ENCODE data around the gene MLLT10. TPM values are rescaled to one million over a fixed set of nuclear protein-coding genes. Genes with fewer than 3 reads are reported as not detected.

MLLT10 gene
- total and polyA plus RNA-seq, 2 experiments from 2014 or later = 16.8 to 34.9 TPM

DNA sequence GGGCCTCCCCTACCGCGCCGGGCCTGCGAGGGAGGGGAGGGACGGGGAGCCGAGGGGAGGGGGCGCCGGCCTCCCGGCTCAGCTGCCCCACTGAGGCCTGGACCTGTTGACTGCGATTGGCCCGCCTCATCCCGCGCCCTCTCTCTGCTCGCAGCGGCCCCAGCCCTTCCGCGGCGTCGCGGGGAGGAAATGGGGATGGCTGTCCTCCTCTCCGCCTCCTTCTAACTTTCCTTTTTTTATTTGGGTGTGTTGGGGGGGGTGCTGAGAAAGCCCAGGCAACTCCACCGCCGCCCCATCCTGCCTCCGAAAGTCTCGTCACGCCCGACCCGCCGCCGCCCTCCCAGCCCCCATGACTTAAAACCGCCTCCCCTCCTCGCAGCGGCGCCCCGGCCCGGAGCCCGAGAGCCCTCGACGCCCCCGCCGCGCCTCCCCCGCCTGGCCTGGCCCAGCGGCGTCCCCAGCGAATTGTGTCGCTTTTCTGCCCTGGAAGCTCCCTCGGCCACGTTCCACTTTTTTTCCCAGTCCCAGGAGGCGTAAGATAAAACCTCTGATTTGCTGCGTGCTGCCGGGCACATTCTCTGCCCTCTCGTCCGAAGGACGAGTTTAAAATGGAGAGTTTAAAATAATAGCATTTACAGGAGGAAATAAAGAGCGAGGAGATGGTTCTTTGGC lies 7.7 kb upstream of the MLLT10 start:
- TF ChIP-seq EZH2 (IDR thresholded peaks at IDR 0.05; ENCODE audit: borderline replicate concordance) (peak; percentile 3), EZH2phosphoT487 (IDR thresholded peaks at IDR 0.05; ENCODE audit: low read depth, severe bottlenecking, unreplicated experiment) (no peak)
- Histone ChIP-seq H3K79me2 (peaks cover 33% of the 10 kb centered on the region), H3K4me2 (peak overlapping the region; percentile 87), H4K20me1 (ENCODE audit: insufficient read depth, poor library complexity, severe bottlenecking) (no peaks in the 10 kb centered on the region), H3K4me1 (ENCODE audit: insufficient read depth) (peaks cover 10% of the 10 kb centered on the region), H2AFZ (peak overlapping the region; percentile 50), H3K36me3 (replicated peaks; ENCODE audit: insufficient read depth, low read depth) (no peaks in the 10 kb centered on the region), H3K9me2 (replicated peaks; ENCODE audit: insufficient read depth) (no peaks in the 10 kb centered on the region), H3K9me3 (ENCODE audit: low read depth) (no peaks in the 10 kb centered on the region), H3K4me3 (peak overlapping the region; percentile 41), H3K27me3 (no peaks in the 10 kb centered on the region), H3K27ac (peak overlapping the region; percentile 95)
- DNase-seq (ENCODE audit: low spot score) = no peak
- 1% methylated on average over 14 of the region's 56 CpGs for WGBS (ENCODE audit: low lambda C conversion rate, missing lambda C conversion rate)

DNA sequence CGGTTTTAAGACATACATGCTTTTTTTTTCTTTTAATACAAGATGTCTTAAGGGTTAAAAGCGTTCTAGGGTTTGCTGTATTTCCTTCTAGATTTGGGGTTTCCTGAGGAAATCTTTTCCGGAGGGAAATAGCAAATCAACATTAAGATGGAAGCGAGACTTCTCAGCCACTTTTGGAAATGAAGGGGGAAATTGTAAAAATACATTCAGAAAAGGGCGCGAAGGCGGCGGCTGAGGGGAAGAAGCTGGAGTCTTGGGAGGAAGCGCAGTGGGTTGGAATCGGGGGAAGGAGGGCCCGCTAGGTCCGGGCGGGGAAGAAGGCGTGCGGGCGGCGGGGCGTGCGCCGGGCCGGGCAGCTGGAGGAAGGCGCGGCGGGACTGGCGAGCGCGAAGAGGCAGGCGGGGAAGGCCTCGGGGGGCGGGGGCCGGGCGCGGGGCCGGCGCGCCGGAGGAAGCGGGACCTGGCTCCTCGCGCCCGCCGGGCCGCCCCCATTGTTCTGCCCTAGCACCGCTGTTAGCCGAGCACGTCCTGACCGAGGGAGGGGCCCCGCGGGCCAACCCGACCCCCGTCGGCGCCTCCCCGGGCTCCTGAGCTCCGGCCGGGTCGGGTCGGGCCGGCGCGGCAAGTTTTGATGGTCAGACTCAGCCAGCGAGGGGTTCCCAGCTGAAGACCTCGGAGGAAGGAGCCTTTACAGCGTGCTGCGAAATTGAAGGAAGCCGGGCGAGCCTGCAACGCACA lies 7.0 kb upstream of the MLLT10 start:
- H3K4me3 ChIP-seq = peak overlapping the region; percentile 41
- WGBS (ENCODE audit: low lambda C conversion rate, missing lambda C conversion rate) = 2% methylated on average over 32 of the region's 68 CpGs

GRCh38 chr10:21527598-21528235 lies 6.3 kb upstream of the MLLT10 start:
- Histone ChIP-seq H3K9me3 (ENCODE audit: low read depth) (no peaks in the 10 kb centered on the region), H3K79me2 (peaks cover 28% of the 10 kb centered on the region), H3K4me2 (peak overlapping the region; percentile 87), H3K27me3 (no peaks in the 10 kb centered on the region), H3K4me1 (ENCODE audit: insufficient read depth) (peaks cover 10% of the 10 kb centered on the region), H3K36me3 (replicated peaks; ENCODE audit: insufficient read depth, low read depth) (no peaks in the 10 kb centered on the region), H3K9me2 (replicated peaks; ENCODE audit: insufficient read depth) (no peaks in the 10 kb centered on the region), H4K20me1 (ENCODE audit: insufficient read depth, poor library complexity, severe bottlenecking) (no peaks in the 10 kb centered on the region), H3K27ac (peak overlapping the region; percentile 95), H3K4me3 (peak overlapping the region; percentile 41), H2AFZ (peak overlapping the region; percentile 31)
- peak; percentile 41 for DNase-seq (ENCODE audit: low spot score)
- WGBS (ENCODE audit: low lambda C conversion rate, missing lambda C conversion rate) = 15% methylated on average over 18 of the region's 18 CpGs
- no peak for TF ChIP-seq EZH2 (IDR thresholded peaks at IDR 0.05; ENCODE audit: borderline replicate concordance)
- TF ChIP-seq CTCF (IDR thresholded peaks at IDR 0.05; ENCODE audit: poor library complexity) = no peak
- TF ChIP-seq EZH2phosphoT487 (IDR thresholded peaks at IDR 0.05; ENCODE audit: low read depth, severe bottlenecking, unreplicated experiment) = peak; percentile 71

More for the DNA sequence above, 7.0 kb upstream of the MLLT10 start:
- Histone ChIP-seq H4K20me1 (ENCODE audit: insufficient read depth, poor library complexity, severe bottlenecking) (no peaks in the 10 kb centered on the region), H3K9me3 (ENCODE audit: low read depth) (no peaks in the 10 kb centered on the region), H3K27ac (peak overlapping the region; percentile 95), H3K27me3 (no peaks in the 10 kb centered on the region), H3K4me1 (ENCODE audit: insufficient read depth) (peaks cover 10% of the 10 kb centered on the region), H3K4me2 (peak overlapping the region; percentile 87), H3K36me3 (replicated peaks; ENCODE audit: insufficient read depth, low read depth) (no peaks in the 10 kb centered on the region), H2AFZ (peak overlapping the region; percentile 50), H3K79me2 (peaks cover 27% of the 10 kb centered on the region), H3K9me2 (replicated peaks; ENCODE audit: insufficient read depth) (no peaks in the 10 kb centered on the region)
- no peak for TF ChIP-seq CTCF (IDR thresholded peaks at IDR 0.05; ENCODE audit: poor library complexity)
- no peak for TF ChIP-seq EZH2 (IDR thresholded peaks at IDR 0.05; ENCODE audit: borderline replicate concordance)
- no peak for TF ChIP-seq EZH2phosphoT487 (IDR thresholded peaks at IDR 0.05; ENCODE audit: low read depth, severe bottlenecking, unreplicated experiment)
- DNase-seq (ENCODE audit: low spot score) = peak; percentile 77

All from hepatocyte (in vitro differentiated cells).